ENCODE results near the gene TRPV4.

- no peak for TF ChIP-seq CTCF (conservative IDR thresholded peaks at IDR 0.05; ENCODE audit: low read depth, low read length)
- no peak for TF ChIP-seq EZH2 (IDR thresholded peaks at IDR 0.05; ENCODE audit: low read length, unreplicated experiment)
- no peak for TF ChIP-seq EZH2phosphoT487 (IDR thresholded peaks at IDR 0.05; ENCODE audit: borderline replicate concordance, low read length)
Observed at GRCh38 chr12:109777544-109777943, 55.7 kb downstream of the TRPV4 start.

Data from PC-3 (cell line).